ENCODE measurements around the gene ZNF418. TPM values are rescaled to one million over a fixed set of nuclear protein-coding genes. Genes with fewer than 3 reads are reported as not detected.
"Not testable (repeated sequence)": the region's sequence is repeated elsewhere in the genome, so short reads cannot be mapped to it uniquely, and the experiment has no call there.

ZNF418 gene
- total RNA-seq, 2 donors from 2014 or later: 3.6 to 9.0 TPM

DNA sequence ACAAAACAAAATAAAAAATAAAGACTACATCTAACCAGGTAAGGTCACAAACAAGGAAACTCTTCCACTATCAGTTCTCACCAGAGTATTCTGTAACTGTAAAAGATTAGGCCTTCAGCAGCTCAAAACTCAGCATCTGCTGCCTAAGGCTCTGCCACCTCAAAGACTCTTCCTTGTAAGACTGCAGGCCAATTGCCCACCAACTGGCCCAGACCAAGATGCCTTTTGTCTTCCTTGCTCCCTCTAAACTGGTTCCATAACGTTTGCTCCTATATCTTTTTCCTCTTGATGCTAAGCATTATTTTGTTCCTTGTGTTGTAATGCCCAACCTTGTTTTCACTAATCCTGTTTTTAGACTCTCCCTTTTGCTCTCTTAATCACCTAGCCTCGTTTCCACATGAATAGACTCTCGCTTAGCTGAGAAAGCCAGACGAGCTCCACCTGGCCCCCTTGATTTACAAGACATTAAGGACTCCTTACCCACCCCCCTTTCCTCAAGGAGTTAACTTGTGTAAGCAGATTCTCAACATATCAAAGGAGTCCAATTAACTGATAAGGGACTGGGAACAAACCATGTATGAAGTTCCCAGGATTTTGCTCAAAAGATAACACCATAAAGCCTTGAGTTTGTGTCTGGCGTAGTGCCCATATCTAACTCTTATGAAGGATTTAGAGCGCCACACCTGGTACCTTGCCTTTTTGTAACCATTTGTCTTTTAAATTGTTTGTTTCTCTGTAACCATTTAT lies 47.8 kb downstream of the ZNF418 start:
- no peaks in the 10 kb centered on the region for H3K27me3 ChIP-seq (replicated peaks; ENCODE audit: insufficient read depth)
- peak overlapping the region in 1 of 2 donors; percentile 72 for H3K27ac ChIP-seq
- H3K36me3 ChIP-seq: no peaks in the 10 kb centered on the region
- WGBS: 15% methylated on average over 6 of the region's 6 CpGs
- TF ChIP-seq, protein P1, sequence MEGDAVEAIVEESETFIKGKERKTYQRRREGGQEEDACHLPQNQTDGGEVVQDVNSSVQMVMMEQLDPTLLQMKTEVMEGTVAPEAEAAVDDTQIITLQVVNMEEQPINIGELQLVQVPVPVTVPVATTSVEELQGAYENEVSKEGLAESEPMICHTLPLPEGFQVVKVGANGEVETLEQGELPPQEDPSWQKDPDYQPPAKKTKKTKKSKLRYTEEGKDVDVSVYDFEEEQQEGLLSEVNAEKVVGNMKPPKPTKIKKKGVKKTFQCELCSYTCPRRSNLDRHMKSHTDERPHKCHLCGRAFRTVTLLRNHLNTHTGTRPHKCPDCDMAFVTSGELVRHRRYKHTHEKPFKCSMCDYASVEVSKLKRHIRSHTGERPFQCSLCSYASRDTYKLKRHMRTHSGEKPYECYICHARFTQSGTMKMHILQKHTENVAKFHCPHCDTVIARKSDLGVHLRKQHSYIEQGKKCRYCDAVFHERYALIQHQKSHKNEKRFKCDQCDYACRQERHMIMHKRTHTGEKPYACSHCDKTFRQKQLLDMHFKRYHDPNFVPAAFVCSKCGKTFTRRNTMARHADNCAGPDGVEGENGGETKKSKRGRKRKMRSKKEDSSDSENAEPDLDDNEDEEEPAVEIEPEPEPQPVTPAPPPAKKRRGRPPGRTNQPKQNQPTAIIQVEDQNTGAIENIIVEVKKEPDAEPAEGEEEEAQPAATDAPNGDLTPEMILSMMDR (IDR thresholded peaks at IDR 0.05): no peak
- TF ChIP-seq POLR2AphosphoS5 (IDR thresholded peaks at IDR 0.05) (no peak), POLR2A (IDR thresholded peaks at IDR 0.05) (no peak)
- no peaks in the 10 kb centered on the region for H3K4me1 ChIP-seq (replicated peaks)
- intact Hi-C loops (cut with DNase I): no loop called here
- DNase-seq (ENCODE audit: low spot score): no peak
- no peaks in the 10 kb centered on the region for H3K9me3 ChIP-seq
- H3K4me3 ChIP-seq: peak overlapping the region in 1 of 2 donors; percentile 44

DNA sequence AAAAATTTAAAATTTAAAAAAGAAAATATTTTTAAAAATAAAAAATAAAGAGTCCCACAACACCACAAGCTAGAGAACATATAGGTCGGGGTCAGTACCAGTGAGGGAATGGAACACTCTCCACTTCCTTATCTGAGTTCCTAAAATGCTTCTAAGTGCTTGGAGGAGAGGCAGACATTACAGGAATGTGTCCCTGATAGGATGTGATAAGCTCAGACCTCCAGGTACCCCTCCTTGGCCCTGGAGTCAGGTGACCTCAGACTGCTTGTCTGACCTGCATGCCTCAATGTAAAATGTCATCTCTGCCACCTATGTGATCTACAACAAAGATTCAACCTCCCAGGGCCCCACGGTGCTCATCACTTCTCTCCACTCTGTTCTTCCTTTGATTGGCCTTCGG lies 49.2 kb downstream of the ZNF418 start:
- no peak for DNase-seq (ENCODE audit: low spot score)
- no peaks in the 10 kb centered on the region for H3K9me3 ChIP-seq
- no peaks in the 10 kb centered on the region for H3K36me3 ChIP-seq
- no peaks in the 10 kb centered on the region for H3K27me3 ChIP-seq (replicated peaks; ENCODE audit: insufficient read depth)
- intact Hi-C loops (cut with DNase I): no loop called here
- no peak overlapping the region for H3K4me3 ChIP-seq
- no peaks in the 10 kb centered on the region for H3K4me1 ChIP-seq (replicated peaks)
- WGBS: 92% methylated on average over 3 of the region's 3 CpGs
- H3K27ac ChIP-seq: no peak overlapping the region
- TF ChIP-seq POLR2A (IDR thresholded peaks at IDR 0.05) (no peak), POLR2AphosphoS5 (IDR thresholded peaks at IDR 0.05) (no peak)
- TF ChIP-seq, protein P1 (IDR thresholded peaks at IDR 0.05): no peak

DNA sequence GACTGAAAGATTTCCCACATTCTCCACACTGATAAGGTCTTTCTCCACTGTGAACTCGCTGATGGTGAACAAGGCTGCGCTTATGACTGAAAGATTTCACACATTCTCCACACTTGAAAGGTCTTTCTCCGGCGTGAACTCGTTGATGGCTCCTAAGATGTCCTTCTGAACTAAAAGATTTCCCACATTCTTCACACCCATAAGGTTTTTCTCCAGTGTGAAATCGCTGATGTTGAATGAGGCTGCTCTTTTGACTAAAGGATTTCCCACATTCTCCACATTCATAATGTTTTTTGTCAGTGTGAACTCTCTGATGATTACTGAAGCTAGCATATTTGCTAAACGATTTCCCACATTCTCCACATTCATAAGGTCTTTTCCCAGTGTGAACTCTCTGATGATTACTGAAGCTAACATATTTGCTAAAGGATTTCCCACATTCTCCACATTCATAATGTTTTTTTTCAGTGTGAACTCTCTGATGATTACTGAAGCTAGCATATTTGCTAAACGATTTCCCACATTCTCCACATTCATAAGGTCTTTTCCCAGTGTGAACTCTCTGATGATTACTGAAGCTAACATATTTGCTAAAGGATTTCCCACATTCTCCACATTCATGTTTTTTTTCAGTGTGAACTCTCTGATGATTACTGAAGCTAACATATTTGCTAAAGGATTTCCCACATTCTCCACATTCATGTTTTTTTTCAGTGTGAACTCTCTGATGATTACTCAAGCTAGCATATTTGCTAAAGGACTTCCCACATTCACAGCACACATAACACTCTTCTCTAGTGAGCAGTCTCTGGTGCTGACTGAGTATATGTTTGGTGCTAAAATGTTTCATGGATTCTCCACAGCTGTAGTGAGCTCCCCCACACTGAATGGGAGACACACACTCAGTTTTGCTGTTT lies 61.1 kb downstream of the ZNF418 start:
- H3K4me3 ChIP-seq; H3K27me3 ChIP-seq (replicated peaks; ENCODE audit: insufficient read depth); H3K4me1 ChIP-seq (replicated peaks); intact Hi-C loops (cut with DNase I); DNase-seq (ENCODE audit: low spot score); H3K9me3 ChIP-seq; H3K27ac ChIP-seq; H3K36me3 ChIP-seq: not testable (repeated sequence)
- 92% methylated on average over 8 of the region's 8 CpGs for WGBS

DNA sequence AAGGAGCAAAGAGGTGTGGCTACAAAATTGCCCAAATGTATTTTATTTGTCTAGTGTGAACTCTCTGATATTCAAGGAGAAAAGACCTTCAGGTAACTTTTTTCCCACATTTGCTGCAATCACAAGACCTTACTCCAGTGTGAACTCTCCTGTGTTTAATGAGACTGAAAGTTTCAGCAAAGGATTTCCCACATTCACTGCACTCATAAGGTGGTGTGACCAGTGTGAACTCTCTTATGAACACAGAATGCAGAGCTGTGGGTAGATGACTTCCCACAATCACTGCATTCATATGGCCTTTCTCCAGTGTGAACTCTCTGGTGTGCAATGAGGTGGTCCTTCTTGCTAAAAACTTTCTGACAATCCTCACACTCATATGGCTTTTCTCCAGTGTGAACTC lies 62.8 kb downstream of the ZNF418 start:
- intact Hi-C loops (cut with DNase I): no loop called here
- no peaks in the 10 kb centered on the region for H3K9me3 ChIP-seq
- DNase-seq (ENCODE audit: low spot score): no peak
- H3K4me1 ChIP-seq (replicated peaks): no peaks in the 10 kb centered on the region
- TF ChIP-seq, protein P1 (IDR thresholded peaks at IDR 0.05): no peak
- TF ChIP-seq POLR2AphosphoS5 (IDR thresholded peaks at IDR 0.05): no peak
- TF ChIP-seq POLR2A (IDR thresholded peaks at IDR 0.05): no peak
- H3K27me3 ChIP-seq (replicated peaks; ENCODE audit: insufficient read depth): no peaks in the 10 kb centered on the region
- no peak overlapping the region for H3K27ac ChIP-seq
- no peak overlapping the region for H3K4me3 ChIP-seq
- peaks cover 0 to 9% of the 10 kb centered on the region in 2 donors for H3K36me3 ChIP-seq

Other genes starting within 250 kb of the ZNF418 start
- gene ZNF154, start 226.2 kb downstream of the ZNF418 start, total RNA-seq: 1 to 10 TPM; 2.7 to 5.6 TPM
- gene ZNF671, start 207.8 kb downstream of the ZNF418 start, total RNA-seq: 1 to 10 TPM; 8.5 to 8.9 TPM
- 10 to 100 TPM; 20.1 to 22.5 TPM for gene ZNF776, start 188.6 kb downstream of the ZNF418 start, total RNA-seq
- gene ZNF586, start 165.7 kb downstream of the ZNF418 start, total RNA-seq: 10 to 100 TPM; 15.4 to 34.8 TPM
- 10 to 100 TPM; 22.0 to 54.9 TPM for gene ZNF552, start 120.5 kb downstream of the ZNF418 start, total RNA-seq
- gene ZNF587B, start 105.1 kb downstream of the ZNF418 start, total RNA-seq: 10 to 100 TPM; 21.1 to 23.5 TPM
- 10 to 100 TPM; 32.1 to 49.7 TPM for gene ZNF587, start 85.5 kb downstream of the ZNF418 start, total RNA-seq
- gene ZNF814, start 46.4 kb downstream of the ZNF418 start, total RNA-seq: 10 to 100 TPM; 12.2 to 31.0 TPM
- gene ZNF417, start 18.8 kb downstream of the ZNF418 start, total RNA-seq: 10 to 100 TPM; 16.5 to 17.0 TPM
- gene ZNF256, start 12.3 kb upstream of the ZNF418 start, total RNA-seq: 1 to 10 TPM; 7.2 to 8.1 TPM
- under 1 TPM in 1 of 2 donors, not detected in 1; 0.87 TPM for gene C19orf18, start 39.1 kb upstream of the ZNF418 start, total RNA-seq
- gene ZNF606, start 67.4 kb upstream of the ZNF418 start, total RNA-seq: 10 to 100 TPM; 44.7 to 51.3 TPM
- 1 to 10 TPM; 2.2 to 5.2 TPM for gene ZSCAN1, start 98.6 kb upstream of the ZNF418 start, total RNA-seq
- gene ZNF135, start 123.9 kb upstream of the ZNF418 start, total RNA-seq: 10 to 100 TPM; 13.4 to 19.3 TPM
- gene ZSCAN18, start 162.8 kb upstream of the ZNF418 start, total RNA-seq: 100 to 1,000 TPM; 108 to 146 TPM
- 10 to 100 TPM; 14.7 to 18.4 TPM for gene ZNF329, start 215.4 kb upstream of the ZNF418 start, total RNA-seq
- gene ZNF274, start 247.7 kb upstream of the ZNF418 start, total RNA-seq: 10 to 100 TPM; 34.5 to 34.7 TPM